Activated CD8-positive, alpha-beta memory T cell treated with anti-CD3 and anti-CD28 coated beads, Interleukin-2, amount 50 U/mL, for 1 hour (primary cell): ENCODE data around the gene ADAMTS14.

Source experiments
- DNase-seq: peaks from one replicate; pipeline ENCODE4 v3.0.0-alpha.2; 2020; ENCODE audit errors: extremely low read depth

Gene ADAMTS14

GRCh38 chr10:70771311-70772194 lies 99.2 kb downstream of the ADAMTS14 start:
- no peak for DNase-seq

GRCh38 chr10:70772627-70773026 lies 100.3 kb downstream of the ADAMTS14 start:
- DNase-seq = no peak

- DNase-seq = no peak
Observed at GRCh38 chr10:70773461-70773860, 101.2 kb downstream of the ADAMTS14 start.

GRCh38 chr10:70773965-70774809 lies 101.9 kb downstream of the ADAMTS14 start:
- no peak for DNase-seq

- DNase-seq = no peak
Observed at GRCh38 chr10:70774810-70775678, 102.7 kb downstream of the ADAMTS14 start.

GRCh38 chr10:70775679-70776454 lies 103.6 kb downstream of the ADAMTS14 start:
- no peak for DNase-seq

- no peak for DNase-seq
Observed at GRCh38 chr10:70776455-70777005, 104.2 kb downstream of the ADAMTS14 start.

- DNase-seq = no peak
Observed at GRCh38 chr10:70777063-70777875, 105.0 kb downstream of the ADAMTS14 start.

GRCh38 chr10:70778267-70778924 lies 106.1 kb downstream of the ADAMTS14 start:
- DNase-seq = no peak

- DNase-seq = no peak
Observed at GRCh38 chr10:70779088-70779487, 106.8 kb downstream of the ADAMTS14 start.

- no peak for DNase-seq
Observed at GRCh38 chr10:70779511-70780369, 107.4 kb downstream of the ADAMTS14 start.

- DNase-seq = no peak
Observed at GRCh38 chr10:70780370-70780760, 108.1 kb downstream of the ADAMTS14 start.

GRCh38 chr10:70780772-70781171 lies 108.5 kb downstream of the ADAMTS14 start:
- DNase-seq = no peak

GRCh38 chr10:70781461-70782051 lies 109.2 kb downstream of the ADAMTS14 start:
- DNase-seq = no peak

- no peak for DNase-seq
Observed at GRCh38 chr10:70782086-70782745, 109.9 kb downstream of the ADAMTS14 start.

- no peak for DNase-seq
Observed at GRCh38 chr10:70782746-70783680, 110.7 kb downstream of the ADAMTS14 start.
